Inflammatory macrophage treated with lipopolysaccharide for 4 hours (primary cell): ENCODE results near the gene LAMA2.
"Not testable (repeated sequence)": the region's sequence is repeated elsewhere in the genome, so short reads cannot be mapped to it uniquely, and the experiment has no call there.

Experiments
- DNase-seq: peaks from one replicate; pipeline ENCODE4 v3.0.0-alpha.2; 2020

The LAMA2 gene

GRCh38 chr6:129130959-129131681 lies 248.2 kb downstream of the LAMA2 start:
- no peak for DNase-seq

- DNase-seq, result no peak
Observed at GRCh38 chr6:129133770-129134192, 250.8 kb downstream of the LAMA2 start.

- no peak for DNase-seq
Observed at GRCh38 chr6:129134535-129134934, 251.6 kb downstream of the LAMA2 start.

GRCh38 chr6:129135451-129135850 lies 252.5 kb downstream of the LAMA2 start:
- no peak for DNase-seq

- DNase-seq, result no peak
Observed at GRCh38 chr6:129136751-129137150, 253.8 kb downstream of the LAMA2 start.

- no peak for DNase-seq
Observed at GRCh38 chr6:129138739-129139405, 255.9 kb downstream of the LAMA2 start.

GRCh38 chr6:129140526-129140925 lies 257.6 kb downstream of the LAMA2 start:
- DNase-seq, result no peak

GRCh38 chr6:129141499-129141898 lies 258.6 kb downstream of the LAMA2 start:
- DNase-seq, result no peak

GRCh38 chr6:129146902-129147301 lies 264.0 kb downstream of the LAMA2 start:
- DNase-seq, result no peak

GRCh38 chr6:129150507-129150906 lies 267.6 kb downstream of the LAMA2 start:
- DNase-seq, result no peak

- DNase-seq, result no peak
Observed at GRCh38 chr6:129153257-129153656, 270.3 kb downstream of the LAMA2 start.

GRCh38 chr6:129159242-129159641 lies 276.3 kb downstream of the LAMA2 start:
- not testable (repeated sequence) for DNase-seq

GRCh38 chr6:129162605-129163004 lies 279.7 kb downstream of the LAMA2 start:
- DNase-seq, result no peak

GRCh38 chr6:129163551-129163950 lies 280.6 kb downstream of the LAMA2 start:
- DNase-seq, result no peak

- no peak for DNase-seq
Observed at GRCh38 chr6:129164032-129164431, 281.1 kb downstream of the LAMA2 start.

GRCh38 chr6:129172279-129172995 lies 289.5 kb downstream of the LAMA2 start:
- not testable (repeated sequence) for DNase-seq

GRCh38 chr6:129175066-129175465 lies 292.1 kb downstream of the LAMA2 start:
- no peak for DNase-seq

GRCh38 chr6:129177801-129178200 lies 294.9 kb downstream of the LAMA2 start:
- DNase-seq, result no peak

GRCh38 chr6:129179283-129179682 lies 296.3 kb downstream of the LAMA2 start:
- DNase-seq, result no peak

GRCh38 chr6:129181001-129181400 lies 298.1 kb downstream of the LAMA2 start:
- DNase-seq, result no peak

GRCh38 chr6:129183187-129183591 lies 300.3 kb downstream of the LAMA2 start:
- DNase-seq, result no peak

- no peak for DNase-seq
Observed at GRCh38 chr6:129183681-129184301, 300.9 kb downstream of the LAMA2 start.

- DNase-seq, result no peak
Observed at GRCh38 chr6:129184324-129184723, 301.4 kb downstream of the LAMA2 start.
